ENCODE data around the gene ARL1. TPM values are rescaled to one million over a fixed set of nuclear protein-coding genes. Genes with fewer than 3 reads are reported as not detected.
"Not testable (repeated sequence)": the region's sequence is repeated elsewhere in the genome, so short reads cannot be mapped to it uniquely, and the experiment has no call there.

ARL1 gene
- 10 to 100 TPM; 25.2 to 38.7 (median 26.3) TPM for polyA plus RNA-seq

GRCh38 chr12:101407436-101408345 is at the start of gene ARL1:
TSS of gene ARL1 (minus strand) at chr12:101407772. CDS start at chr12:101407645, 127 bp downstream.
- peaks cover 29 to 51% of the 10 kb centered on the region in 2 donors for H3K4me1 Mint-ChIP-seq
- peak within 1 kb of the TSS; percentile 91 to 97 (median 95) for H3K27ac Mint-ChIP-seq
- H3K27me3 Mint-ChIP-seq (ENCODE audit: low read depth in 3 of 3): peaks cover 0 to 13% (median 7%) of the 10 kb centered on the region in 3 donors
- DNase-seq: peak; percentile 78 to 85 (median 83)
- no peaks in the 10 kb centered on the region for H3K9me3 Mint-ChIP-seq
- H3K4me3 Mint-ChIP-seq: peak within 1 kb of the TSS; percentile 91 to 99 (median 99)
- H3K36me3 Mint-ChIP-seq: no peaks in the 10 kb centered on the region

- peak; percentile 68 to 78 (median 69) for DNase-seq
- Mint-ChIP-seq H3K9me3 (peaks cover 0 to 5% (median 2%) of the 10 kb centered on the region in 6 donors), H3K27me3 (ENCODE audit: low read depth in 3 of 3) (peaks cover 4 to 9% (median 4%) of the 10 kb centered on the region in 3 donors), H3K36me3 (peaks cover 0 to 5% (median 4%) of the 10 kb centered on the region in 3 donors), H3K27ac (peak overlapping the region; percentile 21 to 84 (median 79)), H3K4me3 (peak overlapping the region; percentile 72 to 82 (median 78)), H3K4me1 (peaks cover 23 to 35% of the 10 kb centered on the region in 2 donors)
Measured at GRCh38 chr12:101455685-101456084, 48.1 kb upstream of the ARL1 start.

- Mint-ChIP-seq H3K27me3 (ENCODE audit: low read depth in 3 of 3) (peaks cover 0 to 3% (median 3%) of the 10 kb centered on the region in 3 donors), H3K27ac (peak overlapping the region in 1 of 6 donors; percentile 8), H3K4me3 (no peak overlapping the region), H3K4me1 (no peaks in the 10 kb centered on the region), H3K9me3 (no peaks in the 10 kb centered on the region), H3K36me3 (no peaks in the 10 kb centered on the region)
- no peak for DNase-seq
Measured at GRCh38 chr12:101441461-101442224, 34.1 kb upstream of the ARL1 start.

GRCh38 chr12:101439236-101439635 is 31.7 kb upstream of the ARL1 start:
- Mint-ChIP-seq H3K27me3 (ENCODE audit: low read depth in 3 of 3) (peaks cover 2 to 3% (median 3%) of the 10 kb centered on the region in 3 donors), H3K4me1 (no peaks in the 10 kb centered on the region), H3K4me3 (no peak overlapping the region), H3K9me3 (no peaks in the 10 kb centered on the region), H3K27ac (no peak overlapping the region), H3K36me3 (no peaks in the 10 kb centered on the region)
- no peak for DNase-seq

- no peak for DNase-seq
- H3K27ac Mint-ChIP-seq: no peak overlapping the region
- no peaks in the 10 kb centered on the region for H3K9me3 Mint-ChIP-seq
- H3K4me1 Mint-ChIP-seq: no peaks in the 10 kb centered on the region
- peaks cover 1 to 3% (median 2%) of the 10 kb centered on the region in 3 donors for H3K27me3 Mint-ChIP-seq (ENCODE audit: low read depth in 3 of 3)
- H3K36me3 Mint-ChIP-seq: no peaks in the 10 kb centered on the region
- H3K4me3 Mint-ChIP-seq: no peak overlapping the region
Measured at GRCh38 chr12:101436136-101436535, 28.6 kb upstream of the ARL1 start.

GRCh38 chr12:101430456-101430855 is 22.9 kb upstream of the ARL1 start:
- Mint-ChIP-seq H3K4me1 (no peaks in the 10 kb centered on the region), H3K4me3 (no peak overlapping the region)

GRCh38 chr12:101424620-101425019 is 17.0 kb upstream of the ARL1 start:
- H3K27me3 Mint-ChIP-seq (ENCODE audit: low read depth in 3 of 3): peaks cover 0 to 4% (median 2%) of the 10 kb centered on the region in 3 donors
- DNase-seq: no peak
- H3K4me1 Mint-ChIP-seq: no peaks in the 10 kb centered on the region
- H3K27ac Mint-ChIP-seq: no peak overlapping the region
- H3K9me3 Mint-ChIP-seq: no peaks in the 10 kb centered on the region
- H3K4me3 Mint-ChIP-seq: no peak overlapping the region
- no peaks in the 10 kb centered on the region for H3K36me3 Mint-ChIP-seq

More at GRCh38 chr12:101430456-101430855, 22.9 kb upstream of the ARL1 start:
- Mint-ChIP-seq H3K27me3 (ENCODE audit: low read depth in 3 of 3) (peaks cover 0 to 2% (median 1%) of the 10 kb centered on the region in 3 donors), H3K36me3 (no peaks in the 10 kb centered on the region), H3K27ac (no peak overlapping the region), H3K9me3 (no peaks in the 10 kb centered on the region)
- DNase-seq: no peak

- not testable (repeated sequence) for H3K4me3 Mint-ChIP-seq, H3K9me3 Mint-ChIP-seq, DNase-seq
Measured at GRCh38 chr12:101422066-101422465, 14.5 kb upstream of the ARL1 start.

GRCh38 chr12:101415228-101415627 is 7.7 kb upstream of the ARL1 start:
- no peaks in the 10 kb centered on the region for H3K36me3 Mint-ChIP-seq
- H3K4me3 Mint-ChIP-seq: no peak overlapping the region
- H3K27ac Mint-ChIP-seq: no peak overlapping the region
- peaks cover 0 to 3% (median 0%) of the 10 kb centered on the region in 3 donors for H3K27me3 Mint-ChIP-seq (ENCODE audit: low read depth in 3 of 3)
- no peaks in the 10 kb centered on the region for H3K4me1 Mint-ChIP-seq
- no peak for DNase-seq
- H3K9me3 Mint-ChIP-seq: no peaks in the 10 kb centered on the region

More at GRCh38 chr12:101422066-101422465, 14.5 kb upstream of the ARL1 start:
- not testable (repeated sequence) for H3K27ac Mint-ChIP-seq; H3K4me1 Mint-ChIP-seq; H3K27me3 Mint-ChIP-seq (ENCODE audit: low read depth in 3 of 3); H3K36me3 Mint-ChIP-seq

GRCh38 chr12:101414533-101415119 is 7.1 kb upstream of the ARL1 start:
- H3K9me3 Mint-ChIP-seq: no peaks in the 10 kb centered on the region
- H3K27me3 Mint-ChIP-seq (ENCODE audit: low read depth in 3 of 3): peaks cover 0 to 4% (median 2%) of the 10 kb centered on the region in 3 donors
- DNase-seq: peak; percentile 27 to 52 (median 48)

GRCh38 chr12:101410169-101410568 is 2.6 kb upstream of the ARL1 start:
- H3K27ac Mint-ChIP-seq, H3K36me3 Mint-ChIP-seq, H3K9me3 Mint-ChIP-seq, H3K4me3 Mint-ChIP-seq, DNase-seq: not testable (repeated sequence)
- H3K4me1 Mint-ChIP-seq: peaks cover 29 to 43% of the 10 kb centered on the region in 2 donors
- H3K27me3 Mint-ChIP-seq (ENCODE audit: low read depth in 3 of 3): peaks cover 0 to 13% (median 7%) of the 10 kb centered on the region in 3 donors

More at GRCh38 chr12:101414533-101415119, 7.1 kb upstream of the ARL1 start:
- H3K4me1 Mint-ChIP-seq: no peaks in the 10 kb centered on the region
- H3K27ac Mint-ChIP-seq: no peak overlapping the region
- H3K36me3 Mint-ChIP-seq: no peaks in the 10 kb centered on the region
- no peak overlapping the region for H3K4me3 Mint-ChIP-seq

GRCh38 chr12:101407049-101407435 is 530 bp downstream of the ARL1 start:
- Mint-ChIP-seq H3K4me3 (peak overlapping the region; percentile 91 to 99 (median 99)), H3K4me1 (peaks cover 29 to 51% of the 10 kb centered on the region in 2 donors), H3K9me3 (no peaks in the 10 kb centered on the region), H3K27me3 (ENCODE audit: low read depth in 3 of 3) (peaks cover 0 to 13% (median 7%) of the 10 kb centered on the region in 3 donors), H3K36me3 (no peaks in the 10 kb centered on the region), H3K27ac (peak overlapping the region; percentile 91 to 97 (median 95))
- DNase-seq: no peak

- not testable (repeated sequence) for H3K27me3 Mint-ChIP-seq (ENCODE audit: low read depth in 3 of 3); H3K27ac Mint-ChIP-seq; H3K4me1 Mint-ChIP-seq; DNase-seq; H3K9me3 Mint-ChIP-seq; H3K4me3 Mint-ChIP-seq
- H3K36me3 Mint-ChIP-seq: peaks cover 27 to 41% (median 39%) of the 10 kb centered on the region in 3 donors
Measured at GRCh38 chr12:101391181-101391580, 16.4 kb downstream of the ARL1 start.
